Measurements from ENCODE around the gene MASP1. TPM values are rescaled to one million over a fixed set of nuclear protein-coding genes. Genes with fewer than 3 reads are reported as not detected.

Gene MASP1
- total and polyA plus RNA-seq, 8 donors, result 0.06 to 1.3 (median 0.35) TPM

DNA sequence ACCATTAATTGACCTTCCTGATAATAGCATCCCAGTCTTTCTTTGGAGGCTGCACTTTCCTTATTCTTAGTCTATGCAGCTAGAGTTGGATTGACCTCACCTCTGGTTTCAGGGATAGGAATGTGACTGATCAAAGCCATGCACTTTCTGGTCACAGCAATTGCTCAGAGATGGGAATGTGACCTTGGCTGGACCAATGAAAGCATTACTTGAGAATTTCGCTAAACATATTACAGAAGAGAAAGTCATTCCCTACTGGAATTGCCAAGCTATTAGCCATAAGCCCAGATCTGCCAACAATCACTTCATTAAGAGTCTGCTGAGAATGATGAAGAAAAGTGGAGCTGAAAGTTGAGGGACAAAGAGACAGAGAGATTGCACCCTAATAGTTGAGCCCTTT is 61.5 kb downstream of the MASP1 start:
- no peak overlapping the region for H3K4me3 ChIP-seq
- intact Hi-C loops (cut with DNase I), result no loop called here
- H3K27ac ChIP-seq, result no peak overlapping the region
- TF ChIP-seq, protein P1, sequence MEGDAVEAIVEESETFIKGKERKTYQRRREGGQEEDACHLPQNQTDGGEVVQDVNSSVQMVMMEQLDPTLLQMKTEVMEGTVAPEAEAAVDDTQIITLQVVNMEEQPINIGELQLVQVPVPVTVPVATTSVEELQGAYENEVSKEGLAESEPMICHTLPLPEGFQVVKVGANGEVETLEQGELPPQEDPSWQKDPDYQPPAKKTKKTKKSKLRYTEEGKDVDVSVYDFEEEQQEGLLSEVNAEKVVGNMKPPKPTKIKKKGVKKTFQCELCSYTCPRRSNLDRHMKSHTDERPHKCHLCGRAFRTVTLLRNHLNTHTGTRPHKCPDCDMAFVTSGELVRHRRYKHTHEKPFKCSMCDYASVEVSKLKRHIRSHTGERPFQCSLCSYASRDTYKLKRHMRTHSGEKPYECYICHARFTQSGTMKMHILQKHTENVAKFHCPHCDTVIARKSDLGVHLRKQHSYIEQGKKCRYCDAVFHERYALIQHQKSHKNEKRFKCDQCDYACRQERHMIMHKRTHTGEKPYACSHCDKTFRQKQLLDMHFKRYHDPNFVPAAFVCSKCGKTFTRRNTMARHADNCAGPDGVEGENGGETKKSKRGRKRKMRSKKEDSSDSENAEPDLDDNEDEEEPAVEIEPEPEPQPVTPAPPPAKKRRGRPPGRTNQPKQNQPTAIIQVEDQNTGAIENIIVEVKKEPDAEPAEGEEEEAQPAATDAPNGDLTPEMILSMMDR (IDR thresholded peaks at IDR 0.05), result no peak
- no peaks in the 10 kb centered on the region for H3K27me3 ChIP-seq
- ATAC-seq (no peak), DNase-seq (no peak), FAIRE-seq (no peak)
- WGBS, 2 donors, result 87 to 100% methylated on average over 1 of the region's 1 CpG
- no peaks in the 10 kb centered on the region for H3K36me3 ChIP-seq
- no peaks in the 10 kb centered on the region for H3K4me1 ChIP-seq
- no peaks in the 10 kb centered on the region for H3K9me3 ChIP-seq

DNA sequence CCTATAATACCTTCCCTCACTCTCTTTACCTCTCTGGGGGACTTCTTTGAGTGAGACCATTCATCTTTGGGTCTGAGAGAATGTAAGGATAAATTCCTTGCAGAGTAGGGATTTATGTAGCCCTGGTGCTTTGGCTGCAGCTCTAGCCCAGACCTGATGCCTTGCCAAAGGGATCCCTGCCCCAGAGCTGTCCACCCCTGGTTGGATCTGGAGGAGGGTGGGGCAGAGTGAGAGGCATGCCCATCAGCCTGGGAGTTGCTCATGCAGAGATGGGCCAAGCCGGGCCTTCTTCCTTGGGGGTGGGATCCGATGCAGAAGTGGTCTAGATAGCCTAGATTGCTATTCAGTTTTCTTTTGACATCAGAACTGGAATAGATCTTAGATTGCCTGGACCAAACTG is 62.8 kb downstream of the MASP1 start:
- ATAC-seq, result no peak
- TF ChIP-seq, protein P1 (IDR thresholded peaks at IDR 0.05), result no peak
- intact Hi-C loops (cut with DNase I), result loop anchor here in 2 of 3 donors (5.0 to 10.0 kb wide), 2 partner anchors 449 to 456 kb away; no protein-coding TSS in a partner anchor

DNA sequence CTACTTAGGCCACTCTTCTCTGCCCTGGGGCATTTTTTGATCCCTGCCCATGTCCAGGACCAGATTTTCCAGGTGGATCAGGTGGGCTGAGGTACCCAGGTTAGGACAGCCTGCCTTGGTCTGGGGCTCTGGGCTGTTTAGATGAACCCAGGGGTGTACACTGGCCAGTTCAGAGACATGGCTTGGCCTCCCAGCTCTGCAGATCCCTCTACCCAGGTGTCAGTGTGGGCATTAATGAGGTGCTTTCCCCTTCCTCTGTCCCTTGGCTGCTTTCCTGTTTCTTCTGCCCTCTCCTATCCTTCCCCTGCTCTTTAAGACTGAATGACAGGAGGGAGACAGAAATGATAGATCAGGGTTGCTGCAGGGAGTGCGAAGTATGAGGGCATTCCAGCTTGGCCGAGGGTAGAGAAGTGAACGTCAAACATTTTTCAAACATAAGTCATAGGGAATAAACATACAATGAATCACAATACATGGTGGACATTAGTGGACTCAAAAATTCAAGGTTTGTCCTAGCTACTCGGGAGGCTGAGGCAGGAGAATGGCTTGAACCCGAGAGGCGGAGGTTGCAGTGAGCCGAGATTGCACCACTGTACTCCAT is 63.8 kb downstream of the MASP1 start:
- Histone ChIP-seq H3K27me3 (no peaks in the 10 kb centered on the region), H3K4me1 (no peaks in the 10 kb centered on the region), H3K27ac (no peak overlapping the region), H3K9me3 (no peaks in the 10 kb centered on the region), H3K36me3 (no peaks in the 10 kb centered on the region), H3K4me3 (no peak overlapping the region)
- ATAC-seq, result no peak
- intact Hi-C loops (cut with DNase I), result loop anchor here in 2 of 3 donors (5.0 to 10.0 kb wide), 2 partner anchors 450 to 457 kb away; no protein-coding TSS in a partner anchor
- DNase-seq, result no peak
- TF ChIP-seq, protein P1 (IDR thresholded peaks at IDR 0.05), result no peak
- 79 to 83% methylated on average over 7 of the region's 7 CpGs for WGBS, 2 donors
- FAIRE-seq, result no peak

More for the DNA sequence above, 62.8 kb downstream of the MASP1 start:
- WGBS, 2 donors, result 72 to 87% methylated on average over 2 of the region's 2 CpGs
- Histone ChIP-seq H3K9me3 (no peaks in the 10 kb centered on the region), H3K36me3 (no peaks in the 10 kb centered on the region), H3K27me3 (no peaks in the 10 kb centered on the region), H3K4me3 (no peak overlapping the region), H3K27ac (no peak overlapping the region), H3K4me1 (no peaks in the 10 kb centered on the region)
- FAIRE-seq (no peak), DNase-seq (no peak)

DNA sequence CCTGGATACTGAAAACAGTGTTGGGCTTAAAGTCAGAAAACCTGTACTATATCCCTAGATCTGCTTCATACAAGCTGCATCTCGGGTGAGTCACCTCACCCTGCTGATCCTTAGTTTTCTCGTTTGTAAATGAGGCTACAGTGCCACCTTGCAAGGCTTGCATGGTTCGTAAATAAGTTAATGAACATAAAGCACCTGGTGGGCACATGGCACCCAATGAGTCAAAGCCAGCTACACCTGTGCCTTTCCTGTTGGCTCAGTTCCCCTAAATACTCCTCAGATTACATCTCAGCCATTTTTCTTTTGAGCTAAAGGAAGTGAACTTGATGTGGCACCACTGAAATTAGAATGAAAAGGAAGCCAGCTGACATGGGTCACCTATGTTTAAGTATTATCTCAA is 67.7 kb downstream of the MASP1 start:
- peak in 3 of 4 donors; percentile 10 to 36 (median 10) for ATAC-seq
- intact Hi-C loops (cut with DNase I), result loop anchor here in 2 of 3 donors (5.0 to 10.0 kb wide), 2 partner anchors 449 to 461 kb away; partner anchors contain the start of gene SST (in 1 of the 2)
- Histone ChIP-seq H3K4me3 (no peak overlapping the region), H3K9me3 (no peaks in the 10 kb centered on the region), H3K4me1 (no peaks in the 10 kb centered on the region), H3K36me3 (no peaks in the 10 kb centered on the region), H3K27me3 (no peaks in the 10 kb centered on the region), H3K27ac (no peak overlapping the region)
- WGBS, 2 donors, result 70 to 79% methylated on average over 3 of the region's 3 CpGs
- no peak for FAIRE-seq
- DNase-seq, result no peak
- TF ChIP-seq, protein P1 (IDR thresholded peaks at IDR 0.05), result no peak

DNA sequence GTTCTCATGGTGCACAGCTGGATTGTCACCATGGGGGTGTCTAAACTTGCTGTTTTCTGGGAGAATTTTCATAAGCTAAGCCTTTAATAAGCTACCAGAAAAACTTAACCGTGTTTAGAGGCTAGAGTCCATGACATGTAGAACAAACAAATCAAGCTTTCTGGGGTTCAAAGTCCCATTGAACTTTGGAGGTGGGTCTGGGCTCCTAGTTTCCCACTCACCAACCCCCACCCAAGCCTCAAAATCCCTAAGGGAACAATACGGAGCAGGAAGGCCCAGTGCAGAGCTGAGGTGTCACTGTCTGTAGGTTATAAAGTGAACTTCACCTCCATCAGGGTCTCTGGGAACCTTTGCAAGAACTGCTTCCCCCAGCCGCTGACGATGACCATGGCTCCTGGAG is 68.7 kb downstream of the MASP1 start:
- Histone ChIP-seq H3K27ac (no peak overlapping the region), H3K4me1 (no peaks in the 10 kb centered on the region), H3K9me3 (no peaks in the 10 kb centered on the region), H3K27me3 (no peaks in the 10 kb centered on the region), H3K4me3 (no peak overlapping the region), H3K36me3 (no peaks in the 10 kb centered on the region)
- intact Hi-C loops (cut with DNase I), result loop anchor here in 2 of 3 donors (5.0 to 10.0 kb wide), 2 partner anchors 450 to 462 kb away; partner anchors contain the start of gene SST (in 1 of the 2)
- ATAC-seq (no peak), FAIRE-seq (no peak), DNase-seq (peak in 1 of 6 donors; percentile 36)
- TF ChIP-seq, protein P1 (IDR thresholded peaks at IDR 0.05), result no peak
- 56 to 59% methylated on average over 4 of the region's 4 CpGs for WGBS, 2 donors

Measured in pancreas (tissue), 10 donors.